Cerebellar nuclear complex (tissue), 1 donor: ENCODE measurements around the gene HBM.
"Not testable (repeated sequence)": the region's sequence is repeated elsewhere in the genome, so short reads cannot be mapped to it uniquely, and the experiment has no call there.

ENCODE experiments used
- DNase-seq, 2 experiments: peaks; one replicate each; lab custom pipeline; 2025; lab: John Stamatoyannopoulos, UW

The HBM gene

GRCh38 chr16:169014-169413 is 3.2 kb downstream of the HBM start:
- no peak for DNase-seq

GRCh38 chr16:170088-170507 is 4.3 kb downstream of the HBM start:
- DNase-seq, result not testable (repeated sequence)

- no peak for DNase-seq
Measured at GRCh38 chr16:170788-171187, 5.0 kb downstream of the HBM start.

GRCh38 chr16:172374-172941 is 6.7 kb downstream of the HBM start, which contains the start of gene HBA2:
Gene HBA2, plus strand, starts transcription at chr16:172876. Its CDS starts 37 bp downstream, at chr16:172913.
- DNase-seq, result not testable (repeated sequence)

GRCh38 chr16:173211-173854 is 7.6 kb downstream of the HBM start:
- not testable (repeated sequence) for DNase-seq

GRCh38 chr16:173928-174769 is 8.4 kb downstream of the HBM start:
- DNase-seq, result not testable (repeated sequence)

- DNase-seq, result no peak
Measured at GRCh38 chr16:175011-175949, 9.5 kb downstream of the HBM start.

GRCh38 chr16:176006-176405 is 10.2 kb downstream of the HBM start:
- DNase-seq, result not testable (repeated sequence)

- not testable (repeated sequence) for DNase-seq
Measured at GRCh38 chr16:176477-177382, 11.0 kb downstream of the HBM start, which contains the start of gene HBA1. Gene HBA1, plus strand, starts transcription at chr16:176680. Its CDS starts 37 bp downstream, at chr16:176717.

GRCh38 chr16:177394-177822 is 11.6 kb downstream of the HBM start:
- no peak for DNase-seq

GRCh38 chr16:177981-178667 is 12.3 kb downstream of the HBM start:
- no peak for DNase-seq

GRCh38 chr16:178668-179015 is 12.9 kb downstream of the HBM start:
- no peak for DNase-seq

GRCh38 chr16:179211-180092 is 13.7 kb downstream of the HBM start:
- DNase-seq, result no peak

GRCh38 chr16:180101-180675 is 14.4 kb downstream of the HBM start, which contains the start of gene HBQ1:
Gene HBQ1, plus strand, starts transcription at chr16:180459. Its CDS starts 28 bp downstream, at chr16:180487.
- DNase-seq, result no peak

- no peak for DNase-seq
Measured at GRCh38 chr16:180681-181564, 15.1 kb downstream of the HBM start.

- no peak for DNase-seq
Measured at GRCh38 chr16:181565-182021, 15.8 kb downstream of the HBM start.

- DNase-seq, result no peak
Measured at GRCh38 chr16:183005-183404, 17.2 kb downstream of the HBM start.
